Gastroesophageal sphincter (tissue), 4 donors: ENCODE measurements around the gene GANAB. TPM values are rescaled to one million over a fixed set of nuclear protein-coding genes. Genes with fewer than 3 reads are reported as not detected.

Experiments used
- ATAC-seq: fragments of 150-250 bp; one replicate; pipeline ENCODE4 v1.9.1; 2016; ENCODE audit warnings: mild to moderate bottlenecking, moderate library complexity
- H3K27ac ChIP-seq, 4 donors: fragments of 200-600 bp; sonication (generic) in 3 of 4; 1 replicate in 3 of 4; 2 replicates in 1 of 4; pipeline ENCODE4 v1.5.1; 2016 to 2019
- H3K27me3 ChIP-seq: fragments of 200-600 bp; sonication (generic); one replicate; pipeline ENCODE4 v1.5.1; 2019
- H3K36me3 ChIP-seq, 2 donors: fragments of 200-600 bp; sonication (generic); one replicate each; pipeline ENCODE4 v1.5.1; 2019; ENCODE audit warnings: control low read depth in 1 of 2
- H3K4me1 ChIP-seq, 3 donors: fragments of 200-600 bp; sonication (generic); 1 replicate in 2 of 3; 2 replicates in 1 of 3; pipeline ENCODE4 v1.5.1; 2016 to 2019; ENCODE audit warnings: control low read depth in 2 of 3
- H3K4me3 ChIP-seq, 2 donors: fragments of 200-600 bp; sonication (generic); one replicate each; pipeline ENCODE4 v1.5.1; 2019; ENCODE audit warnings: mild to moderate bottlenecking in 1 of 2, moderate library complexity in 1 of 2
- H3K9me3 ChIP-seq, 3 donors: fragments of 200-600 bp; sonication (generic); one replicate each; pipeline ENCODE4 v1.5.1; 2017 to 2019; ENCODE audit warnings: control low read depth in 2 of 3
- EP300 ChIP-seq: sonication (generic); formaldehyde crosslinking; IDR thresholded peaks from one replicate; pipeline ENCODE4 v1.6.1; 2017; ENCODE audit warnings: antibody characterized with exemption, mild to moderate bottlenecking
- POLR2A ChIP-seq, 2 donors: fragments of 450-650 bp; IDR thresholded peaks; one replicate each; pipeline ENCODE4 v1.6.1; 2017; ENCODE audit warnings: antibody characterized with exemption in 2 of 2, mild to moderate bottlenecking in 2 of 2, moderate library complexity in 1 of 2
- POLR2AphosphoS5 ChIP-seq: sonication (generic); formaldehyde crosslinking; IDR thresholded peaks from one replicate; pipeline ENCODE4 v1.6.1; 2017; ENCODE audit warnings: antibody characterized with exemption
- WGBS, 2 donors: methylation state at CpG; one replicate each; pipeline ENCODE4 v1.1.5; 2018; ENCODE audit warnings: low coverage in 1 of 2; 5-methylcytosine and 5-hydroxymethylcytosine counted together
- total RNA-seq, 4 donors: library from RNA; depleted of rRNA; stranded (reverse); fragments of >200 nt; gene quantifications; one replicate each; pipeline ENCODE4 v1.1.0, GENCODE V29; 2016
- TF ChIP-seq, protein P1 (sequence below), 4 experiments: fragments of 200-600 bp in 2 of 4; fragments of 450-650 bp in 2 of 4; sonication (generic) in 1 of 4; IDR thresholded peaks; one replicate each; pipeline ENCODE4 v1.5.1; 2017 to 2019; ENCODE audit warnings: antibody characterized with exemption in 4 of 4, mild to moderate bottlenecking in 2 of 4, moderate library complexity in 2 of 4

GANAB gene
- total RNA-seq, 4 donors from 2014 or later, result 87.8 to 151 (median 134) TPM

DNA sequence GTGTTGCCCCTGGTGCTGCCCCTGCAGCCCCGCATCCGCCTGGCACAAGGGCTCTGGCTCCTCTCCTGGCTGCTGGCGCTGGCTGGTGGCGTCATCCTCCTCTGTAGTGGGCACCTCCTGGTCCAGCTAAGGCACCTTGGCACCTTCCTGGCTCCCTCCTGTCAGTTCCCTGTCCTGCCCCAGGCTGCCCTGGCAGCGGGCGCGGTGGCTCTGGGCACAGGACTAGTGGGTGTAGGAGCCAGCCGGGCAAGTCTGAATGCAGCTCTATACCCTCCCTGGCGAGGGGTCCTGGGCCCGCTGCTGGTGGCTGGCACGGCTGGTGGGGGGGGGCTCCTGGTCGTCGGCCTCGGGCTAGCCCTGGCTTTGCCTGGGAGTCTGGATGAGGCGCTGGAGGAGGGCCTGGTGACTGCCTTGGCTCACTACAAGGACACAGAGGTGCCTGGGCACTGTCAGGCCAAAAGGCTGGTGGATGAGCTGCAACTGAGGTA lies 33.1 kb downstream of the GANAB start:
- ATAC-seq, result no peak

DNA sequence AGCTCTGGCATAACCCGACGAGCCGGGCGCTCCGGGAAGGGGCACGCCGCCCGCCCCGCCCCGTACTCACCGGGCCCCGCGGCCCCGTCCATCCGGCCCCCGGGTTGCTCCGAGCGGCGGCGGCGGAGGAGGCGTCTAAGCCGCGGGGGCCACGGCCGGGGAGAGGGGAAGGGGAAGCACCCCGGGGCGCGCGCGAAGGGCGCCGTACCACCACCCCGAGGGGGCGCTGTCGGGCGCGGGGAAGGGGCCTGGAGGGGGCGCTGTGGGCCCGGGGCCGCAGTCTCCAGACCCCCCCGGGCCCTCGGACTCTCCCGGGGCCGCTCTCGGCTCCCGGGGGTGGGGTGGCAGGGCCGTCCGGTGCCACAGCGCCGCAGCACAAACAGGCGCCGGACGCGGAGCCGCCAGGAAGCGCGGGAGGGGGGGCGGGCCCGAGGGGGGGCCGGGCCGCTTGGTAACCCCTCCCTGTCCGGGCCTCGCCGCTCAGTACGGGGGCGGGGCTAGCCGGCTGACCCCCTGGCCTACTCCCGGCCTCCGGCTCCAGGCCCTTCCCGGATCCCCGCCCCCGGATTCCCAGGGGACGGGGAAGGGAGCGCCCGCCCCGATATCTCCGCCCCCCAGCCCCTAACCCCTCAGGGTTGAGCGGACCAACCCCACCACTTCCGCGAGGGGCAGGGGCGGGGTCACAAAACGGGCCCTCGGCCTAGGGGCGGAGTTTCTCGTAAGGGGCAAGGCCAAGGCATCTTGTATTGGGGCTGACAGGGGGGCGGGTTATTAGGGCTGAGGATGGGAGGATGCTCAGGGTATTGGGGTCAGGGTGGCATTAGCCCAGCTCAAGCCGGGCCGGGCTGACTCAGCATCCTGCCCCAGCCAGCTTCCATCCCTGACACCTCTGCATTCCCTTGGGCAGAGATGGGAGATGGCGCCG lies 33.8 kb downstream of the GANAB start, which contains the start of the genes EML3 and ROM1:
Gene EML3, minus strand, starts transcription at position 410 of the 925 bp plus-strand sequence. Its CDS starts 318 bp downstream, at position 92.
Gene ROM1, plus strand, starts transcription at position 892 of the 925 bp plus-strand sequence. Its CDS starts 25 bp downstream, at position 917.
- no CpG with 5 or more reads among the region's 91 CpGs for WGBS, 2 donors
- peak; percentile 88 for ATAC-seq
- peaks cover 0 to 68% of the 10 kb centered on the region in 2 donors for H3K36me3 ChIP-seq

More for the DNA sequence above, 33.1 kb downstream of the GANAB start:
- TF ChIP-seq, protein P1, sequence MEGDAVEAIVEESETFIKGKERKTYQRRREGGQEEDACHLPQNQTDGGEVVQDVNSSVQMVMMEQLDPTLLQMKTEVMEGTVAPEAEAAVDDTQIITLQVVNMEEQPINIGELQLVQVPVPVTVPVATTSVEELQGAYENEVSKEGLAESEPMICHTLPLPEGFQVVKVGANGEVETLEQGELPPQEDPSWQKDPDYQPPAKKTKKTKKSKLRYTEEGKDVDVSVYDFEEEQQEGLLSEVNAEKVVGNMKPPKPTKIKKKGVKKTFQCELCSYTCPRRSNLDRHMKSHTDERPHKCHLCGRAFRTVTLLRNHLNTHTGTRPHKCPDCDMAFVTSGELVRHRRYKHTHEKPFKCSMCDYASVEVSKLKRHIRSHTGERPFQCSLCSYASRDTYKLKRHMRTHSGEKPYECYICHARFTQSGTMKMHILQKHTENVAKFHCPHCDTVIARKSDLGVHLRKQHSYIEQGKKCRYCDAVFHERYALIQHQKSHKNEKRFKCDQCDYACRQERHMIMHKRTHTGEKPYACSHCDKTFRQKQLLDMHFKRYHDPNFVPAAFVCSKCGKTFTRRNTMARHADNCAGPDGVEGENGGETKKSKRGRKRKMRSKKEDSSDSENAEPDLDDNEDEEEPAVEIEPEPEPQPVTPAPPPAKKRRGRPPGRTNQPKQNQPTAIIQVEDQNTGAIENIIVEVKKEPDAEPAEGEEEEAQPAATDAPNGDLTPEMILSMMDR (IDR thresholded peaks at IDR 0.05), result no peak
- TF ChIP-seq EP300, result no peak
- no peak for TF ChIP-seq POLR2AphosphoS5
- TF ChIP-seq POLR2A (IDR thresholded peaks at IDR 0.05), result no peak
- Histone ChIP-seq H3K36me3 (peaks cover 0 to 65% of the 10 kb centered on the region in 2 donors), H3K27ac (peak overlapping the region; percentile 93 to 98 (median 96)), H3K27me3 (no peaks in the 10 kb centered on the region), H3K4me1 (peaks cover 2 to 42% (median 21%) of the 10 kb centered on the region in 3 donors), H3K4me3 (peak overlapping the region in 1 of 2 donors; percentile 95), H3K9me3 (no peaks in the 10 kb centered on the region)
- 0% methylated on average over 2 of the region's 15 CpGs; no CpG with 5 or more reads in 1 of the 2 donors for WGBS, 2 donors

DNA sequence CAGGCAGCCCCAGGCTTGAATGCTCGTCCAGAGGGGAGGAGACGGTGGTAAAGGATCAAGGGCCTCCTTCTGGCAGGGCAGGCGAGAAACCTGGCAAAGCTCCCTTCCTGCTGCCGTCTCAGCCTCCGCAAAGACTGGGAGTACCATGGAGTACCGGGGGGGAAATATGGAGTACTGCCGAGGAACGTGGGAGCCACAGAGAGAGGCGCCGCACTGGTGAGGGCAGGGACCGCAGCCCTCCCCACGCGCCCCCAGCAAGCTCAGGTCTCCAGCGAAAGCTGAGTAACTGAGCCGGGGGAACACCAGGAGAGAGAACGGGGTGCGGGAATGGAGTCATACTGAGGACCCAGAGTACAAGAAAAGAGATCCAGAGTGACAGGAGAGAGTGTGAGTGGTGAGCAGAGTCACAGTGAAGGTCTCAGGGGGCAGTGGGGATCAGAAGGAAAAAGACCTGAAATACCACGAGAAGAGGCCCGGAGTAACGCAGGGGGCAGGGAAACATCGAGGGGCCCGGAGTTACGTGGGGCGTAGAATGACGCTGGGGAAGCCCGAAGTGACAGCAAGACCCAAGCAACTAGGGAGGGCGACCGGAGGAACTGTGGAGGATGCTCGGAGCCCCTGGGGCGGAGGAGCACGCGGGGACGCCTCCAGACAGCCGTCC lies 34.6 kb downstream of the GANAB start:
- peak overlapping the region; percentile 74 to 95 for H3K4me3 ChIP-seq
- H3K36me3 ChIP-seq, result peaks cover 0 to 68% of the 10 kb centered on the region in 2 donors
- no peaks in the 10 kb centered on the region for H3K27me3 ChIP-seq
- peak; percentile 1 for ATAC-seq
- peaks cover 2 to 42% (median 21%) of the 10 kb centered on the region in 3 donors for H3K4me1 ChIP-seq
- WGBS, 2 donors, result 0% methylated on average over 4 to 18 of the region's 34 CpGs
- H3K9me3 ChIP-seq, result no peaks in the 10 kb centered on the region
- TF ChIP-seq EP300, result no peak
- no peak for TF ChIP-seq POLR2A (IDR thresholded peaks at IDR 0.05)
- TF ChIP-seq, protein P1 (IDR thresholded peaks at IDR 0.05), result peak in 2 of 4 experiments; percentile 21 to 32
- peak; percentile 11 for TF ChIP-seq POLR2AphosphoS5
- peak overlapping the region; percentile 93 to 98 (median 96) for H3K27ac ChIP-seq

More for the DNA sequence above, 33.8 kb downstream of the GANAB start, which contains the start of the genes EML3 and ROM1:
- Histone ChIP-seq H3K27me3 (no peaks in the 10 kb centered on the region), H3K4me1 (peaks cover 2 to 42% (median 21%) of the 10 kb centered on the region in 3 donors), H3K27ac (peak within 1 kb of the TSS; percentile 93 to 98 (median 96)), H3K9me3 (no peaks in the 10 kb centered on the region), H3K4me3 (peak within 1 kb of the TSS; percentile 74 to 95)
- peak in 1 of 2 donors; percentile 55 for TF ChIP-seq POLR2A (IDR thresholded peaks at IDR 0.05)
- peak; percentile 66 for TF ChIP-seq POLR2AphosphoS5
- TF ChIP-seq EP300, result no peak
- TF ChIP-seq, protein P1 (IDR thresholded peaks at IDR 0.05), result peak in 3 of 4 experiments; percentile 76 to 99 (median 92)

DNA sequence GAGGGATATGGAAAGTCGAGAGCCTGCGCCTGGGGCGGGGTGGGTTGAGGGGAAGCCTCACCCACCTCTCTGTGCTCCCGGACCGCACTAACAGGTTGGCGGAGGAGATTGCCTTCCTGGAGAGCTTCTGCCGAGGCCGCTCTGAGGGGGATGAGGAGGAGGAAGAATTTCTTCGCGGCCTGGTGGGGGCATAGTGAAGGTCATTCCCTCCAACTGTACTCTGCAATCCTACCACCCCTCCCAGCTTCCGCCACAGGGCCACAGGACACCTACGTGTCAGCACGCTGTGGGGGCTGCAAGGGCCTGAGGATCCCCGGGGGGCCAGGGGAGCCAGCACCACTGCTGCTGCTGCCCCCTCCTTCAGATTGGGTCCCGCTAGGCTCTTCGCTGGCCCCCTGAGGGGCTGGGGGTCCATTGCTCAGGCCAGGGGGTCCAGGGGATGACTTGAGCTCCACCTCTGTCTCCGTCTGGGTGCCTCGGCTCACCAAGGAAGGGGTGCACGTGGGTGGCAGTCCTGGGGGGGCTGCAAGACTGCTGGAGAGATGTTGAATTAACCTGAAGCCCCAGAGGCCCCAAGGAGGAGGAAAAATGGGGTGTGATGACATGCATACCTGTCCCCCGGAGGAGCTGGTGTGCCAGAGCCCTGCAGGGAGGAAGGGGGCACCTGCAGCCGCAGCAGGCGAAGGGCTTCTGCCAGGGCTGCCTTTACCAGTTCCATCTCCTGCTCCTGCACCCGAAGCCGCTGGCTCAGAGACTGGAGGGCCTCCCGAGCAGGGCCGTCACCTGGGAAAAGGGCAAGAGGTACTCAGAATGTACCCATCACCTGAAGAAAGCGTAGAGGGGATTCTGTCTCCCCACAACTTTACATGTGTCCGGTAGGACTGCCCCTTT lies 35.4 kb downstream of the GANAB start:
- Histone ChIP-seq H3K36me3 (peaks cover 0 to 68% of the 10 kb centered on the region in 2 donors), H3K9me3 (no peaks in the 10 kb centered on the region), H3K27me3 (no peaks in the 10 kb centered on the region), H3K27ac (peak overlapping the region; percentile 93 to 98 (median 96)), H3K4me1 (peaks cover 2 to 42% (median 21%) of the 10 kb centered on the region in 3 donors), H3K4me3 (peak overlapping the region; percentile 74 to 95)
- no peak for ATAC-seq
- TF ChIP-seq POLR2AphosphoS5, result no peak
- TF ChIP-seq EP300, result no peak
- TF ChIP-seq, protein P1 (IDR thresholded peaks at IDR 0.05), result no peak
- no peak for TF ChIP-seq POLR2A (IDR thresholded peaks at IDR 0.05)
- WGBS, 2 donors, result 80% methylated on average over 1 of the region's 28 CpGs; no CpG with 5 or more reads in 1 of the 2 donors
